Stimulated activated naive CD8-positive, alpha-beta T cell treated with anti-CD3 and anti-CD28 coated beads, Interleukin-15, Interleukin-2, amounts not matched to agents 100 U/mL and 50 U/mL, for 24 hours (primary cell): Measurements from ENCODE around the gene LRP6.
"Not testable (repeated sequence)": the region's sequence is repeated elsewhere in the genome, so short reads cannot be mapped to it uniquely, and the experiment has no call there.

ENCODE experiments used
- ATAC-seq: fragments of 150-1000 bp; cut with Tn5 transposase; one replicate; pipeline ENCODE4 v1.10.0; 2021
- DNase-seq: peaks from one replicate; pipeline ENCODE4 v3.0.0; 2021

Gene LRP6

DNA sequence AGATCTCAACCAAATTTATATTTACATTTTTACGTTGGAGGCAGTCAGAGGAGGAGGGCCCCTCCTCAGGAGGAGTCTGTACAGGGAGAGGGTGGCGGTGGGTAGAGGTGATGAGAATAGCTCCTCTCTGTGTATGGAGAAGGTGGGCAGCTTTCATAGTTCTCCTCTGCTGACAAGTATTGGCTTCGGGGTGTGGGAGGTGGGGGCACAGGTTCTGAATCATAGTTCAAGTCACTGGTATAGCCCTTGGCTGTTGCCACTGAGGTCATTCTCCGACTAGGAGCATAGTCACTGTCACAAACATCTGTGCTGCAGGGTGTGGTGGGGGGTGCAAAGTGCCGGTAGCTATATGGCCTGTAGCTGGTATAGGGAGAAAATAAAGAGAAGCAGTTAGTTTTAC is 145.8 kb downstream of the LRP6 start:
- DNase-seq, result no peak
- no peak for ATAC-seq

DNA sequence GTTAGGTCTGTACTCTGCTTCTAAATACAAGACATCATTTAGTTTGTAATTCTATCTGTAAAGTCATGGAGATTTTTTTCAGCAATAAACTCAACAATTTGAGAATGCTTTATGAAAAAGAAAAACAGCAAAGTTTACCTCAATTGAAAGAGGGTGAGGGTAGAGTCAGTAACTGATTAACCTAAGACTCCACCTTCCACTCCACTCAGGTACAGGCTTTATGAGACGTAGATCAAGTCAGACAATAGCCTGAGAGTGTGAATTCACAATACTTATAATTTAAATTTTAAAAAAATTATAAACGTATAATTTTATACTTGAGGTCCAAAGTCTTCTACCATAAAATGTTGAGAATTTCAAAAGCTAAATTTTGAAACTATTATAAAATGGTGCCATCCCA is 150.2 kb downstream of the LRP6 start:
- DNase-seq (no peak), ATAC-seq (no peak)

DNA sequence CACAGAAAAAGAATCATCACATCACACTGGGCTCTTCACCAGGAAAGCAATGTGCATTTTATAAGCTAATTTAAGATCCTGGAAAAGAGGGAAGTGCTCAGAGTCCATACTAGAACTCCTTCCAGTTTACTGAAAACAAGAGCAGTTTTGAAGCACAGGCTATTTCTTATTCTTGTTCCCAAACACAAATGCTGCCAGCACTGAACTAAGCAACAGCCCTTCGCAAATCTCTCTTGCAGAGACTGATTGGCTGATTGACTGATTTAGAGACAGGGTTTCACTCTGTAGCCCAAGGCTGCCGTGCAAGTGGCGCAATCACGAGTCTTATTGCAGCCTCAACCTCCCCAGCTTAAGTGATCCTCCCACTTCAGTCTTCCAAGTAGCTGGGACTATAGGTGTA is 151.3 kb downstream of the LRP6 start:
- no peak for ATAC-seq

DNA sequence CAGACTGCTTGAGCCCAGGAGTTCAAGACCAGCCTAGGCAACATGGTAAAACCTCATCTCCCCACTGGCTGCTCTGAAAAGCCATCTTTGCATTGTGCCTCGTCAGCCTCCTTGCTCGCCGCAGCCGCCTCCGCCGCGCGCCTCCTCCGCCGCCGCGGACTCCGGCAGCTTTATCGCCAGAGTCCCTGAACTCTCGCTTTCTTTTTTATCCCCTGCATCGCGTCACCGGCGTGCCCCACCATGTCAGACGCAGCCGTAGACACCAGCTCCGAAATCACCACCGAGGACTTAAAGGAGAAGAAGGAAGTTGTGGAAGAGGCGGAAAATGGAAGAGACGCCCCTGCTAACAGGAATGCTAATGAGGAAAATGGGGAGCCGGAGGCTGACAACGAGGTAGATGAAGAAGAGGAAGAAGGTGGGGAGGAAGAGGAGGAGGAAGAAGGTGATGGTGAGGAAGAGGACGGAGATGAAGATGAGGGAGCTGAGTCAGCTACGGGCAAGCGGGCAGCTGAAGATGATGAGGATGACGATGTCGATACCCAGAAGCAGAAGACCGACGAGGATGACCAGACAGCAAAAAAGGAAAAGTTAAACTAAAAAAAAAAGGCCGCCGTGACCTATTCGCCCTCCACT is 155.8 kb downstream of the LRP6 start:
- not testable (repeated sequence) for ATAC-seq

More for the DNA sequence above, 151.3 kb downstream of the LRP6 start:
- DNase-seq, result no peak

DNA sequence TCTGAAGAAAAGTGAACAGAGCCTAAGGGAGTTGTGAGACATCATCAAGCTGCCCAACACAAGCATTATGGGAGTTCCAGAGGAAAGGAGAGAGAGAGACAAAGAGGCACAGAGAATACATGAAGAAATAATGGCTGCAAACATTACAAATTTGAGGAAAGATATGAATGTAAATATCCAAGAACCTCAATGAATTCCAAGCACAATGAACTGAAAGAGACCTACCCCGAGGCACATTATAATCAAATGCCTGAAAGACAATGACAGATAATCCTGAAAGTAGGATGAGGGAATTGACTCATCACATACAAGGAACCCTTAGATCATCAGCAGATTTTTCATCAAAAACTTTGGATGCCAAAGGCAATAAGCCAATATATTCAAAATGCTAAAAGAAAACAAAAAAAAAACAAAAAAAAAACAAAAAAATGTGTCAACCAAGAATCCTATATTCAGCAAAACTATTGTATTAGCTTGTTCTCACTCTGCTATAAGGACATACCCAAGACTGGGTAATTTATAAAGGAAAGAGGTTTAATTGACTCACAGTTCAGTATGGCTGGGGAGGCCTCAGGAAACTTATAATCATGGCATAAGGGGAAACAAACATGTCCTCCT is 158.3 kb downstream of the LRP6 start:
- no peak for ATAC-seq

More for the DNA sequence above, 155.8 kb downstream of the LRP6 start:
- DNase-seq, result not testable (repeated sequence)

DNA sequence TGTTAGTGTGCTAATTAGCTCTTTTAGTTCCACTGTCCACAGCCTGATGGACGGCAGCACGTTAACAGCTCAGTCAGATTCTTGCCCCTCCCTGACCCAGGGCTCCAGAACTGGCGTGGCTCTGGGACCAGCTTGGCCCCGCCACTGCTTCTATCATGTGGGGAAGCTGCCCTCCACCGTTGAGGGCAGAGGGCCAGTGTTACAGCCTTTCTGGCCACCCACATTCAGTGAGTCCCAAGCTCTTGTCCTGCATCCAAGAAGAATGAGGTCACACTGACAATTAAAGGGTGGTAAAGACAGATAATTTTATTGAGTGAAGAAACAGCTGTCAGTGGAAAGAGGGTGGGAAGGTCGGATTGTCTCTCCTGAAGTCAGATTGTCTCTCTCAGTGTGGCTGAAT is 159.2 kb downstream of the LRP6 start:
- no peak for ATAC-seq
- no peak for DNase-seq

More for the DNA sequence above, 158.3 kb downstream of the LRP6 start:
- DNase-seq, result no peak

DNA sequence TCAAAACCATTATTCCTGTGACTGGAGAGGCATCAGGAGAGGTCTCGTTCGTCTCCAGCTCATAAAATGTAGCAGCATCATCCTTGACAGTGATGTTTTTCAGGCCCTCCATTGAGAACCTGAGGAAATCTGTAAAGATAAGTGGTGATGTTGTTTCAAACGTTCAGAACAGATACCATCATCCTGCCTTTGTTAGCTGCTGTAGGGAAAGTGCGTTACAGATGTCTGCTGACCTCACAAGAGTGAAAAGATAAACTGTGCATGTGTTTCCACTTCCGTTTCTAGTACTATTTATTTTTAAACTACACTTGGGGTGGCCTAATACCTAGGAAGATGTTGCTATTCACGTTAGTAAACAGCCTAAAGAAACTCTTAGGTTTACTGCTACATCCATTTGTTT is 167.7 kb downstream of the LRP6 start:
- DNase-seq, result no peak
- ATAC-seq, result no peak

DNA sequence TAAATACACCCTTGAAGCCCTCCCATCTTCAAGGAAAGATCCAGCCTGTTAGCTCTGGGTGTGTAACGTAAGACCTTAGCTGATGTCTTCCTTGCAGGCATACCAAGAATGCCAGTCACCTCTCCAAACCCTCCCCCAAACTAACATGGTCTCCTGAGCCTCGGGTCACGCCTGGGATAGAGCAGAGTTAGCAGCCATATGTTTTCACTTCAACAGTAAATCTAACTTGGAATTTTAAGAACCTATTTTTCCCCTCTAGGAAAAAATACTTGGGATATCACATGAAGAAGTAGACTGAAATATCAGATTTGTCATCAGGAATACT is 168.2 kb downstream of the LRP6 start:
- no peak for DNase-seq
- no peak for ATAC-seq

DNA sequence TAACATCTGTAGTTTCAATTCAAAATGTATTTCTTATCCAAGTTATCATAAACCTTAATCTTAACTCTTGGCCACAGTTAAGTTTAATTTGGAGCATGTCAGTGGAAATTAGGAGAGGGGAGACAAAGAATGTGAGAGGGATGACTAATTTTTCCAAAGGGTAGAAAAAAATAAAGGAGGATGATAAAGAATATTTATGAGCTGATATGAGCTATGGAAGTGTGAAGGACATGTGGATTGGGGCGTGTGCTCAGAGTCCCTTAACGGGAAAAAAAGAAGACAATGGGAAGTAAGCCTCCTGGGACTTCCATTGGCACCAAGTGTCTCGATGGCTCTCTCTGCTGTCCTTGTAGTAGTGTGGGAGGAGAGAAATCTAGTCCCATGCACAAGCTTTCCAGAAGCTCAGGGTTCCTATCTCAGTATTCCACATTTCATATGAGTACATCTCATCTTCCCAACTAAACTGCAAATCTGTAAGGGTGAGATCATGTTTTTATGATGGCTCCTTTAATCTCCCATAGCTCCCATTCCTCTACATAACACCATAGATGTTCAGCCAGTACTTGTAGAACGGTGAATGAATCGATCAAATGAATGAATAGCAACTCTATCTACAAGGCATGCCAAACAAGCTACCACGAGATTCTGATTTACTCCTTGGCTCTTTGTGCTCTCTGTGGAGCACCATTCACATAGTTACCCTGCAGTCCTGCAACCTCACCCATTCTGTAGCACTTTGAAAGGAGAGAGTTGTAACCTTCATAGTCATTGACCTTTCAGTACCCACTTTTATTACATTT is 168.8 kb downstream of the LRP6 start:
- ATAC-seq, result no peak

DNA sequence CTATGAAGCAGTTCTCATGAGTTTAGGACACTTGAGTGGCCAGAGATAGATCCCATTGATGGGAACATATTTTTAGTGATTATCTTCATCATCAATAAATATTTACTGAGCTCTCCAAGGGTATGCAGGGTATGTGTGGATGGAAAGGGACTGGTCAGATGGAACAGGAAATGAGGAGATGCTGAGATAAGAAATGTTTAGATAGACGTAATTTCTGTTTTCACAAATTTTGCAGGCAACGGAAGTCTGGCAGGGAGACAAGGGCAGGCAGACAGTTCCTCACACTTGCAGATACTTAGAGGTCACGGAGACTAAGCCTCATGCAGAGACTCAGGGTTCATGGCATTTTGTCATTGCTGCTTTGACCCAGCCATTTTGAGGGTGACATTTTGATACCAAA is 171.8 kb downstream of the LRP6 start:
- DNase-seq (no peak), ATAC-seq (no peak)

More for the DNA sequence above, 168.8 kb downstream of the LRP6 start:
- DNase-seq, result no peak

DNA sequence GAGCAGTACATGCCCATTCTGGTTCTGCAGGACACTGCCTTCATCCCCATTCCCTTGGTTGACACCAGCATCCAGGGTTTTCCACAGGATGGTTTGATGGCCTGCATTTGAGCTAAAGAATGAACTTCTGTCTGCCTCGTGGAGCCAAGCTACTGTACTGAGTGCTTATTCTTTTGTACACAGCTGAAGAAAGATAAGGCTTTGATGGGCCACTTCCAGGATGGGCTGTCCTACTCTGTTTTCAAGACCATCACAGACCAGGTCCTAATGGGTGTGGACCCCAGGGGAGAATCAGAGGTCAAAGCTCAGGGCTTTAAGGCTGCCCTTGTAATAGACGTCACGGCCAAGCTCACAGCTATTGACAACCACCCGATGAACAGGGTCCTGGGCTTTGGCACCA is 172.4 kb downstream of the LRP6 start:
- ATAC-seq (no peak), DNase-seq (no peak)

DNA sequence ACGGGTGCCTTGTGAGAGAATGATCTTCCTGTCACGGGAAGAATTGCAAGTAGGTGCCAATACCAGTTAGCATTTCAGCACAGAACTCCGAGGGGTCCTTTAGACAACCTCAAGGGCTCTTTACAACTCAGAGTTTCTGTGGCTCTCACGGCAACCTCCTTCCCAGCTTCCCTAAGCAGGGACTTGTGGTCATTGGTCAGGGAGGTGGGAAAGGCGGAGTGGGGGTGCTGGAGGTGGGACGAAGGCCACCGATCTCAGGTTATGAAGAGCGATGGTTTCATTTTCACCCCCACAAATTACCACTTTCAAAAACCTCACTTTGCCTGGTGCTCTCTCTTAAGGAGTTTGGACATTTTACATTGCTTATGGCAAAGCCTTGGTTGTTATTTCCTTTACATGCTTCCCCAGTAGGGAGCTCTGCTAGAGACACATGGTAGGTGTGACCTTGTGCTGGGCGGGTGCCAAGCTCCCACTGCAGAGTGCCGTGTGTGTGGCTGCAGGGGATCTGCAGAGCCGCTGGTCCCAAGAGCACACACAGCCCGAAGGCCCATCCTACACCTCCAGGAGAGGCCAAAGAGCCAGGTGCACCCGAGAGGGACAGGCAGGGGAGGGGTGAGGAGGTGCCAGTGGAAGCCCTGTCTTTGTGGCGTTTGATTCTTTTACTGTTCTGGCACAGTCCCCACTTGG is 174.7 kb downstream of the LRP6 start:
- ATAC-seq, result no peak
- no peak for DNase-seq

DNA sequence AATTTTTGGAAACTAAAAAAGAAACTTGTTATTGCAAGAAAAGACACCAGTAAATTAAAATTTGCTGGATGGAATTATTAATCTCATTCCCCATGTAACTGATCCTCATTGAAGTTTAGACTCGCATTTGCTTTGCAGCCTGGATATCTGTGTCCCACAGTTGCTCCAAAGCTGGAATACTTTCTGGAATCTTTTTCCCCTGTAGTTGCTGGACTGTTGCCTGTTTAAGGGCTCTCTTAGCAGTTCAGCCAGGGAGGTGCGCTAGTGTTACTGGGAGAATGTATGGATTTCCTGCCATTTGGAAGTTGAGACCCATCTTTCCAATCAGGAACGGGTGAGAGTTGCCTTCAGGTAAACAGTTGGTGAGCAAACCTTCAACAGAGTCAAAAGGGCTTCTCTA is 175.8 kb downstream of the LRP6 start:
- no peak for ATAC-seq
- no peak for DNase-seq

DNA sequence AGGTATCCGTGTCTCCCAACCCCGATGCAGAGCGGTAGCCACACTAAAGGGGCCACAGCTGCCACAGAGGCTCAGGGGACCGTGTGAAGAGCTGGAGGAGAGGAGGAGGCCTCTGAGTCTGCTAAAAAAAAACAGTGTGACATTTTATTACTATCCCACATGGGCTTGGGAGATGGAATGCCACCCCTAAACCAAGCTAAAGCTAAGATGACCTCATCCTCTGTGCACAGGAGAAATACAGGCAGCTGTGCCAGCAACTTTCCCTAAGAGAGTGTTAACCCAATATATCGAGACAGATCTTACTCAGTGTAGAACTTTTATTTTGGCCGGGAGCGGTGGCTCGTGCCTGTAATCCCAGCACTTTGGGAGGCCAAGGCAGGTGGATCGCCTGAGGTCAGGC is 178.1 kb downstream of the LRP6 start:
- DNase-seq (no peak), ATAC-seq (no peak)

DNA sequence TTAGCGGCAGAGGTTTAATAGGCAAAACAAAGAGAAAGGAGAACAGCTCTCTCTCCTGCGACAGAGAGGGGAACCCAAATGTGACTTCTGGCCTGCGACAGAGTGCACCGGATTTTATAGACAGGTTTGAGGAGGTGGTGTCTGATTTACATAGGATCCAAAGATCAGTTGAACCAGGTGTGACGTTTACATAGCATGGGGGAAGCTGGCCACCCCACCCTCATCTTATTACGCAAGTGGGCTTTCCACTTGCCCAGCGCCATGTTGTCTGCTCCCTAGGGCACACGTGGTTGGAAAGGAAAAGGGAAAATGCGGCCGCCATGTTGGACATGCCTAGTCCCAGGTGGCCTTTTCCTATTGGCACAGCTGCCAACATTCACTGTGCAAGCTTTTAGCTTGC is 178.7 kb downstream of the LRP6 start:
- ATAC-seq (no peak), DNase-seq (no peak)

DNA sequence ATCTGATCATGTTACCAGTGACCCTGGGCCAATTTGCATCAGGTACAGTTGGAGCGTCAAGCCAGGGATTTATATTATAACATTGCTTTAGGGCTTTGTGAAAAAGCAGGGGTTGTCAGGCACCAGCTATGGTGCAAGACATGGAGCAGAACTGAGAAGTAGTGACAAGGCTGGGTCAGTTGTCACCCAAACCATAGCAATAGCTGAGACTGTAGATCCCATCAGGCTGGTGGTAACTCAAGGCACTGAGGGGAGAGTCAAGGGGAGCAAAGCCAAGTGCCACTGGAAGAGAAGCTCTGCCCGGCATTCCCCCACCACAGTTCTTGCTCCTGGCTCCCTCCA is 179.2 kb downstream of the LRP6 start:
- no peak for DNase-seq
- ATAC-seq, result no peak

DNA sequence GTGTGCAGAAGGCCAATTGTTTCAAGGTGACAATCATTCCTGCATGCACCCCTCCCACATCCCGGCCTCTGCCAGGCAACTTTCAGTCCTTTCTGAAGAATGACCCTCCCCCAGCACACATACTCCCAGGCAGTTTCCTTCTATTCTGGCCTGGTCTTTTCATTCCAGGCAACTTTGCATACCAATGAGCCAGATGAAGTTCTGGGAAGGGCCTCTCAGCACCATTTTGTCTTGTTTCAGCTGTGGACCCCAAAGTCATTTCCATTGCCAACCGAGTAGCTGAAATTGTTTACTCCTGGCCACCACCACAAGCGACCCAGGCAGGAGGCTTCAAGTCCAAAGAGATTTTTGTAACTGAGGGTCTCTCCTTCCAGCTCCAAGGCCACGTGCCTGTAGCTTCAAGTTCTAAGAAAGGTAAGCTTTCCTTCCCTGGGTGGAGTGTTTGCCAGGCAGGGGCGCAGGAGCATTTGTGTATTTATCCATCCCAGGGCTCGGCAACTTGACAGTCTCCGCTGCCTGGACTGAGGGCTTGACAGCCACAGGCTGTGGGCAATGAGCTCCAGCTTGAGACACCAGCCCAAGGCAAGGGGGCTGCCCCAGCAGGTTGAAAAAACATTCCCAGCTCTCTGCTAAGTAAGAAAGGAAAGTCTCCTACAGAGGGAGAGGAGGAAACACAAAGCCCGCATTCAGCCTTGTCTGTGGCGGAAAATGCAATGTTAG is 179.7 kb downstream of the LRP6 start:
- no peak for DNase-seq

DNA sequence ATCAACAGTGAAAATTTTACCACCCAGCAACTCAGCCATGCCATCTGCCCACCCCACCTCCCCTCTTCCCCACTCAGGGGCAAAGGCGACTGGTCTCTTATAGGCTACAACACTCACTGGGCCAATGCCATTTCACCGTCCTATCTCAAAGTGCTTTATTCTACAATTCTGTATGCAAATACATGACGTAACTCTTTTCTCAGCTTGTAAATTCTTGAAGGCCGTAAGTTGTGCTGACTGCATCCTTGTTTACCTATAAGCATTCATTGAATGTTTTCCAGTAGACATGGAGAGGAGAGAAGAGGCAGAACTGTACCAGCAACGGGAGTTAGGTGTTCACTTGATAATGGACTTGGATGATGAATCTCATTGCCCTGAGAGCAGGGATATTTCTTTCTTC is 180.5 kb downstream of the LRP6 start:
- ATAC-seq, result no peak
- DNase-seq, result no peak

More for the DNA sequence above, 179.7 kb downstream of the LRP6 start:
- ATAC-seq, result no peak

DNA sequence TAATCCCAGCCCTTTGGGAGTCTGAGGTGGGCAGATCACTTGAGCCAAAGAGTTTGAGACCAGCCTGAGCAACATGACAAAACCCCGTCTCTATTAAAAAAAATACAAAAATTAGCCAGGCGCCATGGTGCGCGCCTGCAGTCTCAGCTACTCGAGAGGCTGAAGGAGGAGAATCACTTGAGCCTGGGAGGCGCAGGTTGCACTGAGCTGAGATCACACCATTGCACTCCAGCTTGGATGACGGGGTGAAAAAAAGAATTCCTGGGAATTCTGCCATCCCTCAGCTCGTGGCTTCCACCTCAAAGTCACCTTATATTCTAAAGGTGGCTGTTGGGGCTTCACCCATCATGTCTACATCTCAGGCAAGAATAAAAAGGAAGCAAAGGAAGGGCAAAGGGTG is 183.2 kb downstream of the LRP6 start:
- no peak for ATAC-seq
- DNase-seq, result no peak

DNA sequence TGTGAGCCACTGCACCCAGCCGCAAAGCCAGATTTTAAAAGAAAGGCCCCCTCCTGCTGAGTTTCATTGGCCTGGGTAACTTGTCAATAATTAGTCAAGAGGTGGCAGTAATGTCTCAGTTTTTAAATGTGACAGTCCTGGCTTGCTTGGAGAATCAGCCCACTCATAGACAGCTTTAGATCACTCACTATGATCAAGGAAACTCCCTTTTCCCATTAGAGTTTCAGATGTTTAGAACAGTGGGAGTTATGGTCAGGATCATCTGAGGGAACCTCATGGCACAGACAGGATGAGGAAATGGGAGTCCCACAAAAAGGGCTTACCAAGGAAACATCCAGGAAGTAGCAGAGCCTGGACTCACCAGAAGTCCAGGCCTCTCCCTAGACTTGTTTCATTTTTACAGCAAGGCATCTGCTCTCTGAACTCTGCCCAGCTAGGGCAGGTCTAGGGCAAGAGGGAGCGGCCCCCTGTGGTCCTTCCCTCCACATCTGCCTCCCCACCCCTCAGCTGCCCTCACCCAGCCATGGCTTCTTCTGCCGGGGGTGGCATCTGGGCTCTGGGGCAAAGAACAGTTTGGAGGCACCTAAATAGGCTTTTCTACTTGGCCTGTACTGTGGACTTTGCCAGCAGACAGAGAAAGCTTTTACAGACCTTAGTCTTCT is 184.9 kb downstream of the LRP6 start:
- peak; percentile 53 for ATAC-seq
- DNase-seq, result no peak

DNA sequence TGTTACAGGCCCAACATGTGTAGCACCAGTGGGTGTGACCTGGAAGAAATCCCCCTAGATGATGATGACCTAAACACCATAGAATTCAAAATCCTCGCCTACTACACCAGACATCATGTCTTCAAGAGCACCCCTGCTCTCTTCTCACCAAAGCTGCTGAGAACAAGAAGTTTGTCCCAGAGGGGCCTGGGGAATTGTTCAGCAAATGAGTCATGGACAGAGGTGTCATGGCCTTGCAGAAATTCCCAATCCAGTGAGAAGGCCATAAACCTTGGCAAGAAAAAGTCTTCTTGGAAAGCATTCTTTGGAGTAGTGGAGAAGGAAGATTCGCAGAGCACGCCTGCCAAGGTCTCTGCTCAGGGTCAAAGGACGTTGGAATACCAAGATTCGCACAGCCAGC is 187.6 kb downstream of the LRP6 start:
- ATAC-seq (no peak), DNase-seq (no peak)
